DND-41 (cell line): ENCODE data around the gene CA14.

Source experiments
- ATAC-seq: fragments of 200-7000 bp; cut with Tn5 transposase; 3 replicates; pipeline ENCODE4 v1.9.1; 2021; ENCODE audit warnings: low read depth; ENCODE audit not compliant: insufficient read depth
- DNase-seq: peaks from one replicate; pipeline ENCODE4 v3.0.0-alpha.2; 2020
- H2AFZ ChIP-seq: 2 replicates; pipeline ENCODE4 v1.6.0; 2012; ENCODE audit warnings: low read depth, low read length
- H3K27ac ChIP-seq: 2 replicates; pipeline ENCODE4 v1.5.1; 2012; ENCODE audit warnings: low read length, inconsistent platforms
- H3K27me3 ChIP-seq: fragments of 200-600 bp; sonication (generic); 2 replicates; pipeline ENCODE4 v1.6.0; 2012; ENCODE audit warnings: low read length, mild to moderate bottlenecking, inconsistent platforms; ENCODE audit not compliant: insufficient read depth, poor library complexity
- H3K36me3 ChIP-seq: 2 replicates; pipeline ENCODE4 v1.5.1; 2012; ENCODE audit warnings: low read length, inconsistent platforms; ENCODE audit not compliant: insufficient read depth
- H3K4me1 ChIP-seq: 2 replicates; pipeline ENCODE4 v1.5.1; 2012; ENCODE audit warnings: mild to moderate bottlenecking, low read length; ENCODE audit not compliant: insufficient read depth
- H3K4me2 ChIP-seq: 2 replicates; pipeline ENCODE4 v1.6.0; 2012; ENCODE audit warnings: mild to moderate bottlenecking, moderate library complexity, low read length, inconsistent platforms; ENCODE audit not compliant: insufficient read depth
- H3K4me3 ChIP-seq, 2 experiments: fragments of 200-600 bp in 1 of 2; shearing (Covaris generic) in 1 of 2; 2 replicates each; pipeline ENCODE4 v1.5.1; 2012 to 2016; ENCODE audit warnings: inconsistent platforms in 2 of 2, low read length in 2 of 2, mild to moderate bottlenecking in 2 of 2, low read depth in 1 of 2, moderate library complexity in 1 of 2
- H3K79me2 ChIP-seq: 2 replicates; pipeline ENCODE4 v1.6.0; 2012; ENCODE audit warnings: low read length, inconsistent platforms; ENCODE audit not compliant: insufficient read depth
- H3K9ac ChIP-seq: 2 replicates; pipeline ENCODE4 v1.6.0; 2012; ENCODE audit warnings: low read depth, mild to moderate bottlenecking, inconsistent platforms, low read length, moderate library complexity
- H3K9me3 ChIP-seq: 2 replicates; pipeline ENCODE4 v1.5.1; 2012; ENCODE audit warnings: low read length, moderate library complexity, mild to moderate bottlenecking, inconsistent platforms; ENCODE audit not compliant: insufficient read depth, severe bottlenecking
- H4K20me1 ChIP-seq: 2 replicates; pipeline ENCODE4 v1.6.0; 2012; ENCODE audit warnings: low read length; ENCODE audit not compliant: insufficient read depth
- CTCF ChIP-seq: IDR thresholded peaks from 2 replicates; pipeline ENCODE4 v1.5.1; 2012; ENCODE audit warnings: borderline replicate concordance, low read length, moderate library complexity, mild to moderate bottlenecking; ENCODE audit not compliant: poor library complexity, severe bottlenecking; ENCODE audit errors: extremely low read depth
- EZH2 ChIP-seq: IDR thresholded peaks from 3 replicates; pipeline ENCODE4 v1.6.1; 2012; ENCODE audit warnings: borderline replicate concordance, low read depth, mild to moderate bottlenecking, moderate library complexity, low read length, inconsistent platforms; ENCODE audit not compliant: severe bottlenecking

Gene CA14

GRCh38 chr1:150261367-150261766 is 3.8 kb downstream of the CA14 start:
- no peak for DNase-seq
- H3K4me1 ChIP-seq: no peaks in the 10 kb centered on the region
- H3K27ac ChIP-seq: no peak overlapping the region
- H4K20me1 ChIP-seq: no peaks in the 10 kb centered on the region
- H3K36me3 ChIP-seq: peaks cover 20% of the 10 kb centered on the region
- H3K27me3 ChIP-seq: peaks cover 32% of the 10 kb centered on the region
- peaks cover 3% of the 10 kb centered on the region; the same call in 1 of the 2 replicates for H3K79me2 ChIP-seq
- no peaks in the 10 kb centered on the region for H3K9me3 ChIP-seq
- H2AFZ ChIP-seq: no peak overlapping the region
- no peak overlapping the region for H3K4me2 ChIP-seq
- no peak for TF ChIP-seq EZH2
- no peak for TF ChIP-seq CTCF
- no peak overlapping the region for H3K4me3 ChIP-seq
- H3K9ac ChIP-seq: no peak overlapping the region
- ATAC-seq: no peak

GRCh38 chr1:150262388-150263320 is 5.1 kb downstream of the CA14 start:
- peaks cover 20% of the 10 kb centered on the region for H3K27me3 ChIP-seq
- peak; percentile 33; the same call in 2 of the 3 replicates for ATAC-seq
- no peak overlapping the region for H2AFZ ChIP-seq
- no peak overlapping the region for H3K27ac ChIP-seq
- TF ChIP-seq EZH2 (no peak), CTCF (no peak)
- peaks cover 8% of the 10 kb centered on the region for H3K4me1 ChIP-seq
- no peak for DNase-seq
- peaks cover 33% of the 10 kb centered on the region for H3K36me3 ChIP-seq
- no peaks in the 10 kb centered on the region for H3K9me3 ChIP-seq
- H3K9ac ChIP-seq: no peak overlapping the region
- peaks cover 11% of the 10 kb centered on the region for H3K79me2 ChIP-seq
- H3K4me2 ChIP-seq: no peak overlapping the region
- H3K4me3 ChIP-seq: no peak overlapping the region
- H4K20me1 ChIP-seq: peaks cover 5% of the 10 kb centered on the region; the same call in 1 of the 2 replicates

GRCh38 chr1:150263549-150263948 is 6.0 kb downstream of the CA14 start:
- H3K27me3 ChIP-seq: peaks cover 11% of the 10 kb centered on the region
- peaks cover 20% of the 10 kb centered on the region for H3K79me2 ChIP-seq
- H3K36me3 ChIP-seq: peaks cover 34% of the 10 kb centered on the region
- no peak overlapping the region for H3K27ac ChIP-seq
- no peak overlapping the region for H3K9ac ChIP-seq
- no peaks in the 10 kb centered on the region for H3K9me3 ChIP-seq
- ATAC-seq (no peak), DNase-seq (no peak)
- peaks cover 13% of the 10 kb centered on the region for H3K4me1 ChIP-seq
- H3K4me3 ChIP-seq: no peak overlapping the region
- TF ChIP-seq CTCF (no peak), EZH2 (no peak)
- H3K4me2 ChIP-seq: no peak overlapping the region
- H4K20me1 ChIP-seq: peaks cover 9% of the 10 kb centered on the region; the same call in 1 of the 2 replicates
- no peak overlapping the region for H2AFZ ChIP-seq
